Kidney (tissue), 14 donors: ENCODE results near the gene SCMH1. TPM values are rescaled to one million over a fixed set of nuclear protein-coding genes. Genes with fewer than 3 reads are reported as not detected.
"Not testable (repeated sequence)": the region's sequence is repeated elsewhere in the genome, so short reads cannot be mapped to it uniquely, and the experiment has no call there.

Experiments used
- DNase-seq, 5 donors: peaks; one replicate each; pipeline ENCODE4 v3.0.0-alpha.2; 2013 to 2020
- FAIRE-seq: peaks from 2 replicates; lab custom pipeline; 2012; peaks lifted over from hg19 to GRCh38; lab: Jason Lieb, UNC
- H3K27ac ChIP-seq, 2 donors: one replicate each; pipeline ENCODE4 v1.7.0; 2013; ENCODE audit warnings: low read depth in 2 of 2, low read length in 2 of 2, inconsistent platforms in 1 of 2
- H3K27me3 ChIP-seq: one replicate; pipeline ENCODE4 v1.7.1; 2013; ENCODE audit warnings: low read length, inconsistent platforms; ENCODE audit not compliant: control insufficient read depth, insufficient read depth
- H3K36me3 ChIP-seq, 3 donors: one replicate each; pipeline versions ENCODE4 v1.7.0 to v1.7.1; 2013; ENCODE audit warnings: low read length in 3 of 3, control low read depth in 1 of 3, inconsistent platforms in 1 of 3; ENCODE audit not compliant: insufficient read depth in 3 of 3, control insufficient read depth in 2 of 3
- H3K4me1 ChIP-seq, 3 donors: one replicate each; pipeline versions ENCODE4 v1.7.0 to v1.7.1; 2013; ENCODE audit warnings: low read length in 3 of 3, inconsistent platforms in 1 of 3, low read depth in 1 of 3; ENCODE audit not compliant: control insufficient read depth in 2 of 3, insufficient read depth in 2 of 3
- H3K4me3 ChIP-seq, 3 donors: one replicate each; pipeline versions ENCODE4 v1.7.0 to v1.8.1; 2013; ENCODE audit warnings: low read length in 3 of 3, control low read depth in 1 of 3, inconsistent platforms in 1 of 3
- H3K9ac ChIP-seq, 3 donors: one replicate each; pipeline versions ENCODE4 v1.7.0 to v1.7.1; 2013; ENCODE audit warnings: low read length in 3 of 3, control low read depth in 1 of 3, inconsistent platforms in 1 of 3
- H3K9me3 ChIP-seq, 3 donors: one replicate each; pipeline versions ENCODE4 v1.7.0 to v1.7.1; 2013; ENCODE audit warnings: low read length in 3 of 3, control low read depth in 1 of 3, inconsistent platforms in 1 of 3; ENCODE audit not compliant: control insufficient read depth in 2 of 3, insufficient read depth in 1 of 3
- CTCF ChIP-seq: IDR thresholded peaks from 3 replicates; pipeline ENCODE4 v1.5.1; 2012; ENCODE audit warnings: mild to moderate bottlenecking, moderate library complexity, borderline replicate concordance; ENCODE audit not compliant: insufficient read depth; ENCODE audit errors: extremely low read depth
- intact Hi-C: fragments of 100-400 bp; cut with DNase I; formaldehyde crosslinking; loops from one replicate; pipeline ENCODE4 v1.11.1; 2022
- polyA plus RNA-seq: library from polyadenylated mRNA; stranded (reverse); fragments of 350-450 nt; fragmentation: Illumina TruSeq; extraction: RNeasy Lipid Tissue Mini Kit (QIAGEN cat#74804); gene quantifications from one replicate; pipeline ENCODE4 v1.2.3, GENCODE V29; 2014; ENCODE audit warnings: low read depth, low replicate concordance; ENCODE audit not compliant: insufficient read depth
- total RNA-seq: library from RNA; stranded (reverse); fragmentation: NEBNext Ultra II Directional; extraction: Animal tissue kit (Norgen Biotek cat#: 25700); gene quantifications from one replicate; pipeline ENCODE4 v1.2.1, GENCODE V29; 2021
- donor health status: control.
- donor health status: control.
- donor health status: control.
- donor health status: control.
- donor health status: control.
- donor health status: DM: yes; HTN: yes; CAD: no.
- donor health status: Normal renal cell carcinoma (clear cell type).

SCMH1 gene
- total and polyA plus RNA-seq, 2 donors from 2014 or later = 26.4 to 58.3 TPM

- no peak overlapping the region for H3K27ac ChIP-seq
- intact Hi-C loops = no loop called here
- H3K9me3 ChIP-seq = peaks cover 0 to 3% (median 2%) of the 10 kb centered on the region in 3 donors
- no peak for FAIRE-seq
- no peaks in the 10 kb centered on the region for H3K27me3 ChIP-seq
- H3K4me1 ChIP-seq = no peaks in the 10 kb centered on the region
- H3K9ac ChIP-seq = no peak overlapping the region
- no peak for TF ChIP-seq CTCF
- DNase-seq = no peak
- no peak overlapping the region for H3K4me3 ChIP-seq
- H3K36me3 ChIP-seq = peaks cover 0 to 2% (median 2%) of the 10 kb centered on the region in 3 donors
These were observed 106.7 kb downstream of the SCMH1 start for GRCh38 chr1:41135196-41135947.

GRCh38 chr1:41134325-41134724, 107.8 kb downstream of the SCMH1 start:
- H3K9ac ChIP-seq, H3K4me1 ChIP-seq, FAIRE-seq, intact Hi-C loops, H3K4me3 ChIP-seq, H3K9me3 ChIP-seq, DNase-seq, H3K36me3 ChIP-seq, H3K27ac ChIP-seq, H3K27me3 ChIP-seq: not testable (repeated sequence)

- no peak overlapping the region for H3K9ac ChIP-seq
- H3K27ac ChIP-seq = no peak overlapping the region
- TF ChIP-seq CTCF = peak; percentile 32
- no peaks in the 10 kb centered on the region for H3K9me3 ChIP-seq
- H3K4me3 ChIP-seq = no peak overlapping the region
- FAIRE-seq = no peak
- DNase-seq = peak in 2 of 5 donors; percentile 9 to 23
- H3K36me3 ChIP-seq = no peaks in the 10 kb centered on the region
- no peaks in the 10 kb centered on the region for H3K4me1 ChIP-seq
- no peaks in the 10 kb centered on the region for H3K27me3 ChIP-seq
- intact Hi-C loops = no loop called here
These were observed 119.1 kb downstream of the SCMH1 start for GRCh38 chr1:41122851-41123518.

GRCh38 chr1:41122148-41122547, 120.0 kb downstream of the SCMH1 start:
- no peak for FAIRE-seq
- H3K9ac ChIP-seq = no peak overlapping the region
- no peak for TF ChIP-seq CTCF

More at GRCh38 chr1:41122148-41122547, 120.0 kb downstream of the SCMH1 start:
- intact Hi-C loops = no loop called here
- Histone ChIP-seq H3K4me3 (no peak overlapping the region), H3K36me3 (no peaks in the 10 kb centered on the region), H3K27me3 (no peaks in the 10 kb centered on the region), H3K9me3 (no peaks in the 10 kb centered on the region), H3K27ac (no peak overlapping the region), H3K4me1 (no peaks in the 10 kb centered on the region)
- DNase-seq = no peak
